Activated B cell treated with CpG ODN at 0.5 μM for 24 hours (primary cell): Measurements from ENCODE around the gene FAM83B. TPM values are rescaled to one million over a fixed set of nuclear protein-coding genes. Genes with fewer than 3 reads are reported as not detected.

Source experiments
- ATAC-seq: fragments of 200-7000 bp; cut with Tn5 transposase; one replicate; pipeline ENCODE4 v1.10.0; 2021; ENCODE audit warnings: low read depth, mild to moderate bottlenecking, moderate library complexity
- CTCF ChIA-PET: fragments of 350-600 bp; sonication (Branson Sonifier 250); formaldehyde crosslinking; loops from one replicate; lab custom pipeline; 2021; ENCODE audit warnings: antibody characterized with exemption; lab: Charles Lee
- POLR2A ChIA-PET: fragments of 350-600 bp; sonication (Branson Sonifier 250); formaldehyde crosslinking; loops from one replicate; lab custom pipeline; 2021; ENCODE audit warnings: antibody characterized with exemption; lab: Charles Lee
- DNase-seq: peaks from one replicate; pipeline ENCODE4 v3.0.0; 2022
- H3K27ac Mint-ChIP-seq: one replicate; pipeline ENCODE4 v1.8.0; 2020; ENCODE audit warnings: mixed read lengths
- H3K27me3 Mint-ChIP-seq: one replicate; pipeline ENCODE4 v1.8.0; 2021; ENCODE audit warnings: mixed read lengths
- H3K36me3 Mint-ChIP-seq: one replicate; pipeline ENCODE4 v1.8.0; 2021; ENCODE audit warnings: low read depth, mixed read lengths
- H3K4me1 Mint-ChIP-seq: one replicate; pipeline ENCODE4 v1.8.0; 2021; ENCODE audit warnings: mixed read lengths
- H3K4me3 Mint-ChIP-seq: one replicate; pipeline ENCODE4 v1.8.0; 2020; ENCODE audit warnings: mild to moderate bottlenecking, mixed read lengths
- H3K9me3 Mint-ChIP-seq: one replicate; pipeline ENCODE4 v1.8.0; 2020; ENCODE audit warnings: mixed read lengths
- intact Hi-C: fragments of 100-400 bp; cut with micrococcal nuclease; formaldehyde crosslinking; loops from one replicate; pipeline ENCODE4 v1.15.1; 2024
- total RNA-seq: library from RNA; stranded (reverse); gene quantifications from 2 replicates; pipeline ENCODE4 v1.2.3, GENCODE V29; 2022
- TF ChIP-seq, protein P1 (sequence below): fragments of 200-600 bp; IDR thresholded peaks from one replicate; pipeline ENCODE4 v1.8.0; 2022; ENCODE audit warnings: antibody characterized with exemption, mild to moderate bottlenecking

Gene FAM83B
- total RNA-seq, 1 donor from 2014 or later = not detected

- DNase-seq (no peak), ATAC-seq (no peak)
- peaks cover 9% of the 10 kb centered on the region for H3K9me3 Mint-ChIP-seq
- H3K36me3 Mint-ChIP-seq = no peaks in the 10 kb centered on the region
- intact Hi-C loops = no loop called here
- ChIA-PET CTCF (no interaction called here), POLR2A (no interaction called here)
- H3K4me1 Mint-ChIP-seq = no peaks in the 10 kb centered on the region
- TF ChIP-seq, protein P1, sequence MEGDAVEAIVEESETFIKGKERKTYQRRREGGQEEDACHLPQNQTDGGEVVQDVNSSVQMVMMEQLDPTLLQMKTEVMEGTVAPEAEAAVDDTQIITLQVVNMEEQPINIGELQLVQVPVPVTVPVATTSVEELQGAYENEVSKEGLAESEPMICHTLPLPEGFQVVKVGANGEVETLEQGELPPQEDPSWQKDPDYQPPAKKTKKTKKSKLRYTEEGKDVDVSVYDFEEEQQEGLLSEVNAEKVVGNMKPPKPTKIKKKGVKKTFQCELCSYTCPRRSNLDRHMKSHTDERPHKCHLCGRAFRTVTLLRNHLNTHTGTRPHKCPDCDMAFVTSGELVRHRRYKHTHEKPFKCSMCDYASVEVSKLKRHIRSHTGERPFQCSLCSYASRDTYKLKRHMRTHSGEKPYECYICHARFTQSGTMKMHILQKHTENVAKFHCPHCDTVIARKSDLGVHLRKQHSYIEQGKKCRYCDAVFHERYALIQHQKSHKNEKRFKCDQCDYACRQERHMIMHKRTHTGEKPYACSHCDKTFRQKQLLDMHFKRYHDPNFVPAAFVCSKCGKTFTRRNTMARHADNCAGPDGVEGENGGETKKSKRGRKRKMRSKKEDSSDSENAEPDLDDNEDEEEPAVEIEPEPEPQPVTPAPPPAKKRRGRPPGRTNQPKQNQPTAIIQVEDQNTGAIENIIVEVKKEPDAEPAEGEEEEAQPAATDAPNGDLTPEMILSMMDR = no peak
- H3K27me3 Mint-ChIP-seq = no peaks in the 10 kb centered on the region
- H3K27ac Mint-ChIP-seq = no peak overlapping the region
- H3K4me3 Mint-ChIP-seq = no peak overlapping the region
Measured at GRCh38 chr6:54913211-54913610, 66.6 kb downstream of the FAM83B start.

DNA sequence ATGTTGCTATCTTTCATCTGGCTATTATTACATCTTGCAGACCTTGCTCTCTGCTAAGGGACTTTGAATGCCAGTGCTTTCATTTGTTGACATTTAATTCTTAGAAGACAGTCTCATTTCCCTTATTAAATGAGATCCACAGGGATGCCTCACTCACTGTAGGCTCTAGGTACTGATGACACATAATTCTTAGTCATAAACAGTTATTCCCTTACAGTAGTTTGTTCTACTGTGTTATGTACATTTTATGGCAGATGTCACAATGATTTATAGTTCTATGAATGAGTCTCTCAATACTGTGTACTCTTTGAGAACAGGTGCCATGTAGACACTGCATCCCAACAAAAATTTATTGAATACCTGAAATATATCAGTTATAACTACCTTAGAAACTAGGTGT is 70.3 kb downstream of the FAM83B start:
- TF ChIP-seq, protein P1 = no peak
- ChIA-PET POLR2A (no interaction called here), CTCF (no interaction called here)
- Mint-ChIP-seq H3K36me3 (no peaks in the 10 kb centered on the region), H3K4me1 (no peaks in the 10 kb centered on the region), H3K27ac (no peak overlapping the region), H3K4me3 (no peak overlapping the region), H3K9me3 (peaks cover 9% of the 10 kb centered on the region), H3K27me3 (no peaks in the 10 kb centered on the region)
- DNase-seq (no peak), ATAC-seq (no peak)
- intact Hi-C loops = no loop called here

GRCh38 chr6:54920628-54921027 is 74.1 kb downstream of the FAM83B start:
- ChIA-PET CTCF (no interaction called here), POLR2A (no interaction called here)
- H3K4me1 Mint-ChIP-seq = no peaks in the 10 kb centered on the region
- intact Hi-C loops = no loop called here
- ATAC-seq (no peak), DNase-seq (no peak)
- TF ChIP-seq, protein P1 = no peak
- no peaks in the 10 kb centered on the region for H3K27me3 Mint-ChIP-seq
- H3K36me3 Mint-ChIP-seq = no peaks in the 10 kb centered on the region
- H3K4me3 Mint-ChIP-seq = no peak overlapping the region
- no peak overlapping the region for H3K27ac Mint-ChIP-seq
- H3K9me3 Mint-ChIP-seq = no peaks in the 10 kb centered on the region

- DNase-seq = no peak
- TF ChIP-seq, protein P1 = no peak
- POLR2A ChIA-PET = no interaction called here
- H3K36me3 Mint-ChIP-seq = no peaks in the 10 kb centered on the region
- H3K9me3 Mint-ChIP-seq = no peaks in the 10 kb centered on the region
- H3K27me3 Mint-ChIP-seq = no peaks in the 10 kb centered on the region
- H3K4me1 Mint-ChIP-seq = no peaks in the 10 kb centered on the region
- CTCF ChIA-PET = no interaction called here
- no peak overlapping the region for H3K27ac Mint-ChIP-seq
- ATAC-seq = no peak
- intact Hi-C loops = no loop called here
- H3K4me3 Mint-ChIP-seq = no peak overlapping the region
Measured at GRCh38 chr6:54921891-54922290, 75.3 kb downstream of the FAM83B start.

DNA sequence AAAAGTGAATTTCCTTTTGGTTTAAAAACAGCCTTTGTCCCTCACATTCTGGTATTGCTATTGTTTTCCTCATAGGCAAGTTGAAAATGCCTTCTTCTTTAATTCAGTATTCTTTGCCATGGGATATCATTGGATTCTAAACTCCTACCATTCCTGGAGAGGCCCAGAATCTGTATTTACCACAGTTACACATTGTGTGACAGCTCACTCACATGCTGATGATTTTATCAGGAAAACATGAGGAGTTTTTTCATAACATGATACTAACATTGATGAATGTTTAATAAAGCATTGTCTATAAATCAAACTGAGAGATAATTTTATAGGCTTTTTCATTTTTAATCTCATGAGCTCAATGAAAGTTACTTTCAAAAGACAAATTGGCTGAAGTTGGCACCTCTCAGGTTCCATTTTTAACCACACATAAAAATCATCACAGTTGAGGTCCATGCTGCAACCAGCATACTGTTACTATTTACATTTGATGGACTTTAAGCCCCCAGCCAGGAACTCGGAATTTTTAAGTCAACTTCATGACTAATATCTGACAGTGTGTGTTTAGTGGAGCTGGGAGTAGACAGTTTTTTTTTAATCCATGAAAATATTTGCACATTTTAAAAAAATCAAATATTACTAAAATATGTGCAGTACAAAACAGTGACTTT is 82.8 kb downstream of the FAM83B start:
- Mint-ChIP-seq H3K9me3 (peaks cover 21% of the 10 kb centered on the region), H3K36me3 (no peaks in the 10 kb centered on the region), H3K27ac (no peak overlapping the region), H3K27me3 (no peaks in the 10 kb centered on the region), H3K4me1 (no peaks in the 10 kb centered on the region), H3K4me3 (no peak overlapping the region)
- TF ChIP-seq, protein P1 = no peak
- POLR2A ChIA-PET = no interaction called here
- CTCF ChIA-PET = no interaction called here
- no peak for DNase-seq
- intact Hi-C loops = no loop called here
- no peak for ATAC-seq
